ENCODE measurements around the gene LAMTOR1. TPM values are rescaled to one million over a fixed set of nuclear protein-coding genes. Genes with fewer than 3 reads are reported as not detected.
A peak's percentile ranks its signal among the peaks of the same experiment; 100 is the strongest.

Gene LAMTOR1
- total and polyA plus RNA-seq, 2 of the 8 experiments (the other 6 are each of a cell fraction or from before 2014, with no cell fraction given) = 82.1 to 160 TPM

- Histone ChIP-seq H3K18ac (ENCODE audit: extremely low read depth, low read length) (no peak overlapping the region), H3K36me3 (ENCODE audit: control insufficient read depth in 2 of 4, insufficient read depth in 4 of 4, low read length in 3 of 4) (peaks cover 22 to 32% (median 29%) of the 10 kb centered on the region in 4 experiments), H3K4me3 (ENCODE audit: extremely low read depth in 1 of 4, insufficient read depth in 2 of 4, low read depth in 3 of 4, low read length in 4 of 4) (no peak overlapping the region), H3K14ac (ENCODE audit: insufficient read length) (no peak overlapping the region), H2BK5ac (ENCODE audit: low read depth, low read length) (no peak overlapping the region), H3K9me3 (ENCODE audit: insufficient read depth in 2 of 2, low read depth in 1 of 2, low read length in 1 of 2) (no peaks in the 10 kb centered on the region), H2AFZ (ENCODE audit: low read length) (no peak overlapping the region), H3K27me3 (replicated peaks in 1 of 4; ENCODE audit: control insufficient read depth in 3 of 4, extremely low read depth in 1 of 4, insufficient read depth in 3 of 4, low read length in 3 of 4) (no peaks in the 10 kb centered on the region), H3K4me1 (replicated peaks in 1 of 4; ENCODE audit: control insufficient read depth in 3 of 4, insufficient read depth in 4 of 4, low read length in 3 of 4) (peaks cover 3 to 14% (median 5%) of the 10 kb centered on the region in 4 experiments; a peak in 6 of 7 replicates), H3K56ac (replicated peaks; ENCODE audit: insufficient read length, low read depth, low read length) (no peak overlapping the region), H4K20me1 (replicated peaks in 1 of 2; ENCODE audit: control insufficient read depth in 1 of 2, insufficient read depth in 2 of 2, low read length in 2 of 2) (peaks cover 2 to 16% of the 10 kb centered on the region in 2 experiments), H3K4me2 (ENCODE audit: insufficient read depth in 1 of 2, low read depth in 2 of 2, low read length in 2 of 2) (no peak overlapping the region), H4K5ac (ENCODE audit: insufficient read length, low read depth, low read length) (no peak overlapping the region), H3K9ac (replicated peaks in 1 of 4; ENCODE audit: extremely low read depth in 1 of 4, low read depth in 3 of 4, low read length in 3 of 4) (peak overlapping the region in 1 of 4 experiments; percentile 22; a peak in 2 of 7 replicates), H3K79me1 (ENCODE audit: low read depth, low read length) (peaks cover 13% of the 10 kb centered on the region), H4K91ac (replicated peaks; ENCODE audit: insufficient read length, low read length) (no peak overlapping the region), H2BK15ac (ENCODE audit: low read length) (no peak overlapping the region), H3K4ac (replicated peaks; ENCODE audit: insufficient read length, low read depth, low read length) (no peak overlapping the region), H3K23me2 (ENCODE audit: low read depth, low read length) (peaks cover 6% of the 10 kb centered on the region), H3K23ac (ENCODE audit: insufficient read length) (no peak overlapping the region), H2AK5ac (ENCODE audit: low read depth, low read length) (no peak overlapping the region), H3K27ac (ENCODE audit: low read depth, low read length) (0 out of 2 replicates have a peak overlapping the region, but pooled peaks have one; percentile 10), H2BK12ac (ENCODE audit: low read depth, low read length) (no peak overlapping the region), H2BK20ac (ENCODE audit: low read length) (no peak overlapping the region), H3K79me2 (ENCODE audit: control insufficient read depth in 1 of 2, insufficient read depth in 2 of 2, low read length in 2 of 2) (peaks cover 10 to 34% of the 10 kb centered on the region in 2 experiments), H4K8ac (ENCODE audit: extremely low read depth, insufficient read depth, low read length) (no peak overlapping the region; the same call in 1 of the 2 replicates), H2BK120ac (replicated peaks; ENCODE audit: low read depth, low read length) (no peak overlapping the region)
- ChIA-PET POLR2A (ENCODE audit: partially characterized antibody) (interaction anchor here (0.6 to 14.4 kb wide), 12 partner anchors 7 to 571 kb away, joined by 3 to 144 read pairs (median 5); partner anchors contain the start of genes ANAPC15 and LRRC51), CTCF (ENCODE audit: partially characterized antibody) (interaction anchor here (1.0 to 14.0 kb wide), 6 partner anchors 8 to 124 kb away, joined by 3 to 423 read pairs (median 14); no protein-coding TSS in a partner anchor)
- FAIRE-seq = no peak
- WGBS, 2 experiments (ENCODE audit: extremely low coverage in 1 of 2, insufficient coverage in 1 of 2, insufficient read length in 1 of 2, insufficient replicate concordance in 2 of 2, low coverage in 1 of 2, low lambda C conversion rate in 2 of 2, missing lambda C conversion rate in 1 of 2) = 91% methylated on average over 1 of the region's 1 CpG; no CpG with 5 or more reads in 1 of the 2 experiments
- no peak for DNase-seq (ENCODE audit: low read depth in 1 of 2, low spot score in 2 of 2)
- TF ChIP-seq KDM1A (IDR thresholded peaks at IDR 0.05; ENCODE audit: borderline replicate concordance, low read length) (no peak), MAX (IDR thresholded peaks at IDR 0.05) (no peak), MAFK (IDR thresholded peaks at IDR 0.05; ENCODE audit: low read depth, low read length) (no peak), SP2 (IDR thresholded peaks at IDR 0.05; ENCODE audit: low read length) (no peak), KDM4A (IDR thresholded peaks at IDR 0.05; ENCODE audit: low read depth, low read length, severe bottlenecking) (no peak), HDAC6 (IDR thresholded peaks at IDR 0.05; ENCODE audit: low read depth, low read length) (no peak), CREB1 (IDR thresholded peaks at IDR 0.05) (no peak), BACH1 (IDR thresholded peaks at IDR 0.05; ENCODE audit: low read length) (no peak), TCF12 (IDR thresholded peaks at IDR 0.05; ENCODE audit: low read depth, low read length) (no peak), KDM5A (IDR thresholded peaks at IDR 0.05; ENCODE audit: low read length) (no peak), EP300 (IDR thresholded peaks at IDR 0.05; ENCODE audit: borderline replicate concordance in 1 of 2, low read depth in 2 of 2, low read length in 2 of 2) (no peak), USF2 (IDR thresholded peaks at IDR 0.05; ENCODE audit: low read length) (no peak), SIN3A (conservative IDR thresholded peaks at IDR 0.05 in 1 of 2, IDR thresholded peaks at IDR 0.05 in 1 of 2; ENCODE audit: low read depth in 1 of 2, low read length in 2 of 2) (no peak)
Measured at GRCh38 chr11:72100462-72100861, 2.6 kb downstream of the LAMTOR1 start.
